Epithelial cell of prostate (primary cell): Measurements from ENCODE around the gene PRMT2.
A peak's percentile ranks its signal among the peaks of the same experiment; 100 is the strongest.

ENCODE experiments used
- DNase-seq: peaks from one replicate; pipeline ENCODE4 v3.0.0-alpha.2; 2011; ENCODE audit warnings: low read depth, low spot score
- H3K27ac ChIP-seq: fragments of 450-650 bp; 2 replicates; pipeline ENCODE4 v1.5.1; 2017; ENCODE audit warnings: mild to moderate bottlenecking

The PRMT2 gene

DNA sequence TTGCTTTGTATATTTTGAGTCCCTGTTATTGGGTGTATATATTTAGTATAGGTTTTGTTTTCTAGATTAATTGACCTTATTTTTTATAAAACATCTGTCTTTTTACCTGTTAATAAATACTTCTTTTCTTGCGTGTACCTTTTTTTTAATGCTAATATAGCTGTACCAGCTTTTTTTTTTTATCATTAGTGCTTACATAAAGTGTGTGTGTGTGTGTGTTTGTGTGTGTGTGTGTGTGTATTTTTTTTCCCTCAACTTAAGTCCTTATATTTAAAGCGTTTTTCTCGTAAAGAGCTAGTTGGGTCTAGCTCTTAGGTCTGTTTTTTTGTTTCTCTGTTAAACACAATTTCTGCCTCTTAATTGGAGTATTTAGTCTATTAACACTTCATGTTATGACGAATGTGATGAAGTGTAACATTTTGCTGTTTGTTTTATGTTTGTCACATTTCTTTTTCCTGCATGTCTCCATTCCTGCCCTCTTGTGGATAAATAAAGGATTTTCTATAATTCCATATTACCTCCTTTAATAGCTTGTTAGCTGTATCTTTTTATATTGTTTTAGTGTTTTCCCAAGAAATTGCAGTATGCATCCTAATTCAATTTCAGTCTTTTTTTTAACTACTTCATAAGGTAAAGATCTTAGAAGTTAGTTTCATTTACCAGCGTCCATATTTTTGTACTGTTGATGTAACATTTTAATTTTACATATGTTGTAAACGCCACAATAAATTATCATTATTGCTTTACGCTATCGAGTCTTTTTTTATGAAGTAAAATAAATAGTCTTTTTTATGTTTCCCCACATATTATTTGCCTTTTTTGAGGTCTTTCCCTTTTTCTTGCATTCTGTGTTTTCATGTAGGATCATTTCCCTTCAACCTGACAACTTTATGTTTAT, 4.3 kb downstream of the PRMT2 start:
- no peak overlapping the region for H3K27ac ChIP-seq
- no peak for DNase-seq

DNA sequence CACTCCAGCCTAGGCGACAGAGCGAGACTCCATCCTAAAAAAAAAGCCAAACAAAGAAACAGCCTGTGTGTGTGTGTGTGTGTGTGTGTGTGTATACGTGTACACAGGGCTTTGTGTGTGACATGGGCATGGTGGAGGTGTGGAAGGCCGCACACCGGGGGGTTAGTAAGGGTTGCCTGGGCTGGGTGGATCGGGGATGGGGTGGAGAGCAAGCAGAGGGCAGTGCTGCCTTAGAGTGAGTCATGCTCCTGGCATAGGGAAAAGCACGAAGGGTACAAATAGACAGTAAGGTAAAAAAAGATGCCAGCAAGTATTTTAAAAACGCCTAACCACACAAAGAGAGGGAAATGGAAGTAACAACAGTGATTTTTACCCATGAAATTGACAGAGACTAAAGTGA, 6.2 kb downstream of the PRMT2 start:
- DNase-seq, result no peak
- no peak overlapping the region for H3K27ac ChIP-seq

DNA sequence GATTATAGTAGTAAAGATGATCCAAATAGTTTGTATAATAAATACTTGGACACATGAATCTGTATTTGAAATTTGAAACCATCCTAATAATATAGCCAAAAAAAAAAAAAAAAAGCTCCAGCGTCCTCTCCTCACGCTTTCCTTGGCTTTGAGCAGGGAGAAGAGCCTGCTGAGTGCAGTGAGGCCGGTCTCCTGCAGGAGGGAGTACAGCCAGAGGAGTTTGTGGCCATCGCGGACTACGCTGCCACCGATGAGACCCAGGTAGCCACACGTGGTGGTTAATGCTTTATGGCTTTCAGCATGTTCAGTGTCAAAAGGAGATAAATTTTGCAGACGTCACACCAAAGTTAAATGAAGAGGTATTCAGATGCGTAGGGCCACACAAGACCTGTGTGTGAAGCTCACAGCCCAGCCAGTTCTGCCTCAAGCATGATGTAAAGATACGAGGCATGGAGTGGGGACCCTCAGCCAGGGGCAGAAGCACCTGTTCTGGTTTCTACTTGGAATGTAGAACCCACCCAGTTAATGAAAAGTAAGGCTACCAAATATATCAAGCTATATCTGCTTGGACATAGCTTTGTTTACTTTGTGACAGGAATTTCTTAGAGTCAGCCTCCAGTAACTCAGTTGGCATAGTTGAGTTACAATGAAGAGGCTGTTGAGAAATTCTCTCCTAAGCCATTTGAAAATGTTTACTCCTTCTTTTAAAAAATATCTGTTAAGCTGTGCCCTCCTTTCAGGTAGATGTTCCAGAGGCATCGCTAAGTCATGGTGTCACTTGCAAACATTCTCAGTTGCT, 8.1 kb downstream of the PRMT2 start:
- no peak overlapping the region for H3K27ac ChIP-seq
- no peak for DNase-seq

DNA sequence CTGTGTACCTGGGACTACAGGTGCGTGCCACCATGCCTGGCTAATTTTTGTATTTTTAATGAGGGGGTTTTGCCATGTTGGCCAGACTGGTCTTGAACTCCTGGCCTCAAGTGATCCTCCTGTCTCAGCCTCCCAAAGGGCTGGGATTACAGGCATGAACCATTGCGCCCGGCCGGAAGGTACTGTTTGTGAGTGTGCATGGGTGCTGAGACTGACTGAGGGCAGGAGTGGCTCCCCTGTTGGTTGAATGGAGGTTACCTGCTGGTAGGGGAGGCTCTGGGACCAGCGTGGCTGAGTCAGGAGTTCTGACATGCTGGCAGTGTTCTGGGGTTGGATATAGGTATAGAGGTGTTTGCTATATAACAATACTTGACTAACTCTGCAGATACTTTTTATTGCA, 10.4 kb downstream of the PRMT2 start:
- no peak for DNase-seq
- no peak overlapping the region for H3K27ac ChIP-seq

DNA sequence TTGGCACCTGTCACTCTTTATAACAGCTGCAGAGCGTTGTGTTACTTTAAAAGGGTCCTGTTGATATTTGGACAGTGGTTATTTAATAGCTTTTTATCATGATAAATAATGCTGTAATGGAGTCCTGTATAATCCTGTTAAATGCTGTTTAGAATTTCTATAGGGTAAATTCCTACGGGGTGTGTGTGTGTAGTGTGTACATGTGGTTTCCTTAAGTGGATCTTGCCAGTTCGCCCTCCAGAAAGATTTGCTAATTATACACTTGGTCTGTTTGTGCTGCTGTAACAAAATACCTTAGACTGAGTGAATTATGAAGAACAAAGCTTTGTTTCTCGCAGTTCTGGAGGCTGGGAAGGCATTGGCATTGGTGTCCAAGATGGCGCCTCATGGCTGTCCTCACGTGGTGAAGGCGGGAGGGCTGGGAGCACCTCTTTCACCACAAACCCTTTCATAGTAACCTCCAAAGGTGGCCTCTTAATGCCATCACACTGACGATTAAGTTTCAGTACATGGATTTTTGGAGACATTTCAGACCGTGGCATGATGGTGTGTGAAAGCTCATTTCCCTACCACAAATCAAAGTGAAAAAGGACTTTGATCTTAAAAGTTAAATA, 11.2 kb downstream of the PRMT2 start:
- no peak for DNase-seq
- H3K27ac ChIP-seq, result no peak overlapping the region

DNA sequence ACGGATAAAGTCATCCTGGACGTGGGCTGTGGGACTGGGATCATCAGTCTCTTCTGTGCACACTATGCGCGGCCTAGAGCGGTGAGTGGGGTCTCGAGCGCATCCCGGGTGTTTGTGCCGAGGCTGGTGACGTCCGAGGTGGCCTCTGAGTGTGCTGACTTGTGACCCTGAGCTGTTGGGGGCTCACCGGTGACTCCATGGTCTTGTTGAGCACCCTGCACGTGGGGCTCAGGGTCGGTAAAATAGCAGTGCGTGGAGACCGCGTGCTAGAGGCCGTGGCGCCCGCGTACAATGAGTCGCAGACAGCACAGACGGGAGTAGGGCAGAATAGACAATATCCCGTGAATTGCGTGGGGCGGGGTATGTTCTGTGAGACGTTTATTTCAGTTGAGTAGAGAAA, 13.1 kb downstream of the PRMT2 start:
- H3K27ac ChIP-seq, result no peak overlapping the region
- DNase-seq, result no peak

DNA sequence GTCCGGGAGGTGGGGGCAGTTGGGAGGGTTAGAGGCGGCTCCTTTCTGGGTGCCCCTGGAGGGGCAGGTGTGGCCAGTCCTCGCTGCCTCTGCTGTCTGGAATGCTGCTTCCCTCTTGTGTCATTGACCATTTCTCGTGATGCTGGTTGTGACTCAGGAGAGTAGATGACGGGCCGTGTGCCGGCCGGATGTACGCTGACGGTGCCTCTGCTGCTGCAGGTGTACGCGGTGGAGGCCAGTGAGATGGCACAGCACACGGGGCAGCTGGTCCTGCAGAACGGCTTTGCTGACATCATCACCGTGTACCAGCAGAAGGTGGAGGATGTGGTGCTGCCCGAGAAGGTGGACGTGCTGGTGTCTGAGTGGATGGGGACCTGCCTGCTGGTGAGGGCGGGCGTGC, 13.9 kb downstream of the PRMT2 start:
- no peak for DNase-seq
- H3K27ac ChIP-seq, result no peak overlapping the region

DNA sequence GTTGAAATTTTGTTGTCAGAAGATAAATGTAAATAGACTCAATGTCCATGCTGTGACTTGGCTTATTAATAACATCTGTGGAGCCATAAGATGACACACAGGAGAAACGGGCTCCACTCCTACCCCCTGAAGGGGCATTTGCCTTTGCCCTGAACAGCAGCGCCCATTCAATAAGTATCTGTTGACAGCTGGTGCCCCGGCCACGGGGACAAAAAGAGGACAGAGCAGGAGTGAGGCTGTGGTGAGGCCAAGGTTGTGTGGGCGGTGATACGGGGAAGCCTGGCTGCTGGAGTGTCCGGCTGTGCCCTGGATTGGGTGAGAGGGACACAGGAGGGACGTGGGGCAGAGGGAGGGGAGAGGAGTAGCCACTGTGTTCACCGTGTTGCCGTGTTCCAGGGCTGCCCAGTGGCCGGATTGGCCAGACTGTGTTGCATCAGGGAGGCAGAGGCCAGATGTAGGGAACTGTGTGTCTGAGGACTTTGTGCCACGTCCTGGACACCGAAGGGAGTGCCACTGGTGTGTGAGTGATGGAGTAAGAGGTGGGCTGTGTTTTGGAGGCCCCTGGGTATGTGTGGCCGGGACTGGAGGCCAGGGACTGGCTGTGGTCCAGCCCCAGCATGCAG, 15.1 kb downstream of the PRMT2 start:
- no peak overlapping the region for H3K27ac ChIP-seq
- DNase-seq, result no peak

DNA sequence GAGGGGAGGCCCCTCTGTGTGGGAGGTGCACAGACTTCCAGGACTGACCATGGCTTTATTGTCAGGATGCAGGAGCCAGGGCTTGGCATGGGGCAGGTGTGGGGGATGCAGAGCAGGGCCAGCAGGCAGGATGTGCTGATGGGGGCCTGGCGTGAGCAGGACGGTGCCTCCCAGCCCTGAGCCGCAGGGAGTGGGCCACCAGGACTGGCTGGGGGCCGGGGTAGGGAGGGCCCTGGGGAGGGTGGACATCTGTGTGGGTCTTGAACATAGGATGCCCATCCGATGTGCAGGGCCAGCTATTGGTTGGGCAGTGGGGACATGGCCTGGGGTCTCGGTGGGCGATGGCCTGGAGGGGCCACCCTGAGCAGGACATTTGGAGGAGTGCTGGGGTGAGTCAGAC, 15.6 kb downstream of the PRMT2 start:
- H3K27ac ChIP-seq, result no peak overlapping the region
- DNase-seq, result no peak

DNA sequence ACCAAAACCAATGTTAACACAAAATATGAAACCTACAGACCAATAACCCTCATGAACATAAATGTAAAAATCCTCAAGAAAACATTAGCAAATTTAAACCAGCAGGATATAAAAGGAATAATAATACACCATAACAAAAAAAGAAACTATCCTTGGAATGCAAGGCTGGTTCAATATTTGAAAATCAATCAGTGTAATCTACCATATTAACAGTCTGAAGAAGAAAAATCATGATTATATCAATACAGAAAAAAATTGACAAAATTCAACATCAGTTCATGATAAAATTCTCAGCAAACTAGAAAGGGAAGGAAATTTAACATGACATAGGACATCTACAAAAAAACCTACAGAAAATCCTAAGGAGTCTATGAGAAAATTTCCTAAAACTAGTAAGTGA, 19.8 kb downstream of the PRMT2 start:
- H3K27ac ChIP-seq, result no peak overlapping the region
- no peak for DNase-seq

DNA sequence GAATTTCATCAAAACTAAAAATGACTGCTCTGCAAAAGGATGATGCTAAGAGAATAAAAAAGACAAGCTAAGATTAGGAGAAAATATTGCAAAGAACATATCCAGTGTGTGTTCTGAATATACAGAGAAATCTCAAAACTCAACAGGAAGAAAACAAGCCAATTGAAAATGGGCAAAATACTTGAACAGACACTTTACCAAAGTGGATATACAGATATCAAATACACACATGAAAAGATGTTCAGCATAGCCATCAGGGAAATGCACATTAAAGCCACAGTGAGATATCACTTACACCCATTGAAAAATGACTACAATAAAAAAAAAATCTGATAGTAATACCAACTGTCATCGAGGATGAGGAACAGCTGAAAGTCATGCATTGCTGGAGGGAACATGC, 21.3 kb downstream of the PRMT2 start:
- DNase-seq, result no peak
- no peak overlapping the region for H3K27ac ChIP-seq

DNA sequence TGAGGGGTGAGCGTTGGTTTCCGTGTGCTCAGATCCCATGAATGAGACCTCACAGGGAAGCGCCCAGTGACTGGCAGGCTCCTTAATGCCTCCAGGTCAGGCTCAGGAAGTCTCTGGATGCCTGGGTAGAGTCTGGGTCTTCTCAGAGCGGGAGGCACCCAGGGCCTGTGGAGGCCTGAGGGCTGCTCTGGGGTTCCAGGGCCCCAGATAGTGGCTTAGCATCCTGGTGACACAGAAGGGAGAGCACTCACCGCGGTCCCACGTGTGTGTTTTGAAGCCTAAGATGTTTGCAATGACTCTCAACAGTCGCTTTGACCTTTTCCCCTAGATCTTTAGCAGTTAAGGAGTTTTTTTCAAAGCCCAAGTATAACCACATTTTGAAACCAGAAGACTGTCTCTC, 25.0 kb downstream of the PRMT2 start:
- no peak for DNase-seq
- H3K27ac ChIP-seq, result no peak overlapping the region

DNA sequence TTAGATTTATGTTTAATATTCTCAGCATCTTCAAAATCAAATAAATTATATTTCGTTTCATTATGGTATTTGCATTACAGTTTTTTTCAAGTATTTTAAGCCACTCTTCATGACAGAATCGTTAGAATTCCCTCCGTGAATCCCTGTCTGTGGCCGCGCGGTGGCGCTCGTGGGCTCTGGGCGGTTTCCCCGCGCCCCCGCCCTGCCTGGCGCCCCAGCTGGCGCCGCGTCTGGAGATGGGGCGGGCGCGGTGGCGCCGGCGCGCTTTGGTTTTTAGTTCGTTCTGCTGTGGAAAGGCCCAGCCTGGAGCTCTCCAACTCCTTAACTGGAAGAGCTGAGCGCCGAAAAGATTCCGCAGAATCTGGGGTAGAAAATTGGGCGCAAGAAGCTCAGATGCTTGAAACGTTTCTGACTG, 25.7 kb downstream of the PRMT2 start:
- no peak overlapping the region for H3K27ac ChIP-seq
- no peak for DNase-seq

DNA sequence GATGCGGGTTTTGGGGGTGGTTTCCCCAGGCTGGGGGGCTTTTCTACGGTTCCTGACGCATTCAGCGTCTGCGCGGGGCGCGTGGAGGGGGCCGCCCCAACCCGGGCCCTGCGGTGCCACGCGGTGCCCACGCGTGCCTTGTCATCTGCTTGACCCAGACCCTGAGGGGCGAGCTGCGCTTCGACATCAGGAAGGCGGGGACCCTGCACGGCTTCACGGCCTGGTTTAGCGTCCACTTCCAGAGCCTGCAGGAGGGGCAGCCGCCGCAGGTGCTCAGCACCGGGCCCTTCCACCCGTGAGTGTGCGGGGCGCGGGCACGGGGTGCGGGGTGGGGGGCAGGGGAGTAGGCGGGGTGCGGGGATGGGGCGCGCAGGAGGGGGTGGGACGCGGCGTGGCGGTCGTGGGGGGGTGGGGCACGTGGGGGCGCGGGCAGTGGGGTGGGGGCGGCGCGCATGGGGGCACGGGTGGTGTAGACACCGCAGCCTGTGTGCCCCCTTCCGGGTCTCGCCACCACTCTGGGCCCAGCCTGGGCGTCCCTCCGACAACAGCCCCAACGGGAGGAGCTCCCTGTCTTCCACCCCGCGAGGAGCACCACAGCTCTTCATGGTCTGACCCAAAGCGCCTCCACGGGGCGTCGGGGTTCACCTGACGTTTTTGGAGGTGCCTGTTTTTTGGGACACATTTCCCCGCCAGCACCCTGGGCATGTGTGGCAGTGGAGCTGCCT, 26.3 kb downstream of the PRMT2 start:
- no peak for DNase-seq
- no peak overlapping the region for H3K27ac ChIP-seq

DNA sequence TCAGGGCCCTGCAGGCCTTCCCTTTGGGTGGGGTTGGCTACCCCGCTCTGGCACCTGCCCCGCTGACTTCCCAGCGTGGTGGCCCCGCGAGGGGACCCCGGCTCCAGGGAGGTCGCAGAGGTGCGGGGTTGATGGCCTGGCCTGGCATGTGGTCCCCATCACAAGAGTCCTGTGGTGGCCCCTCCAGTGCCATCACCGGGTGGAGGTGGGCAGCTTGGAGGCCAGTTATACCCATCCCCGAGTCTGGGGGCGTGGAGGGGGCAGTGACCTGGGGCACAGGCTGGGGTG, 26.8 kb downstream of the PRMT2 start:
- no peak for DNase-seq
- H3K27ac ChIP-seq, result no peak overlapping the region

DNA sequence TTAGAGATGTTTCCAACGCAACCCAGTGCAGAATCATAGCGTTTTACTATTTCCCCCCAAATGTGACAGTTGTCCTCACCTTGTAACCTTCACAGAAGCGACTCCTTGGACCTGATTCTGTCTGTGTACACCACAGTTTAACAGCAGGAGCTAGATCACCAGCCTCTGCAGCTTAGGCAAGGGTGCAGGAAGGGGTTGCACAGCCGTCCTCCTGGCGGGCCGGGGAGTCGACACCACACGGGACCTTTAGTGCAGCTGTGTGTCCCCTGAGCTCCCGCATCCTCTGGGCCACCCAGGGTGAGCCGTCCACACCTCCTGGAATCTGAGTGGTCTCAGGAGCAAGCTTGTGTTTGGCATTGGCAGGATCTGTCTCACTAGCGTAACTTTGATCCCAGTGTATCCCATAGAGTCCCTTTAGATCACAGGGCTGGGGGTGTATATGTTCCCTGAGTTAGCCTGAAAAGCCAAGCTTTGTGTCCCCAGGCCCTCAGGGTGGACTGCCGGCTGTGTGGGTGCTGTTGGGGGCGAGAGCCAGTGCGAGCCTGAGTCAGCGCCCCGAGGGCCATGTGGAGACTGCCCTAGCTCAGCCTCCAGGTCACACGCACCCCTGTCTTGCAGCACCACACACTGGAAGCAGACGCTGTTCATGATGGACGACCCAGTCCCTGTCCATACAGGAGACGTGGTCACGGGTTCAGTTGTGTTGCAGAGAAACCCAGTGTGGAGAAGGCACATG, 27.5 kb downstream of the PRMT2 start:
- DNase-seq, result no peak
- no peak overlapping the region for H3K27ac ChIP-seq

DNA sequence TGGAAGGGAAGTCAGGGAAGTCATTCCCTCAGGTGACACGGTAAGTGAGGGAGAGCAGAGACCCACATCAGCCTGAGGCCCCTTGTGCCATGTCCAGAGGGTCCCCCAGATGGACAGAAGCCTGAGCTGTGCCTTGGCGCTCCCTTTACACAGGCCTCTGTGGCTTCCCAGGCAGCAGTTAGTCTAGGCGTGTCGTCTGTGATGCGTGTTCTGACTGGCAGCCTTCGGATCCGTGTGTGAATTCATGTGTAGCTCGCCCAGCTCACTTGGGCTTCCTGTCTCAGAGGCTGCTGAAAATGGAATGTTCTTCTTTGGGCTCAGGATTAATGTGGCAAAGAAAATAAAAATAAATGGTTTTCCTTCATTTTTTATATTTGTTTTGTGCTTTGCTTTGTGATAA, 28.3 kb downstream of the PRMT2 start:
- peak; percentile 27 for DNase-seq
- peak overlapping the region; percentile 4 for H3K27ac ChIP-seq

DNA sequence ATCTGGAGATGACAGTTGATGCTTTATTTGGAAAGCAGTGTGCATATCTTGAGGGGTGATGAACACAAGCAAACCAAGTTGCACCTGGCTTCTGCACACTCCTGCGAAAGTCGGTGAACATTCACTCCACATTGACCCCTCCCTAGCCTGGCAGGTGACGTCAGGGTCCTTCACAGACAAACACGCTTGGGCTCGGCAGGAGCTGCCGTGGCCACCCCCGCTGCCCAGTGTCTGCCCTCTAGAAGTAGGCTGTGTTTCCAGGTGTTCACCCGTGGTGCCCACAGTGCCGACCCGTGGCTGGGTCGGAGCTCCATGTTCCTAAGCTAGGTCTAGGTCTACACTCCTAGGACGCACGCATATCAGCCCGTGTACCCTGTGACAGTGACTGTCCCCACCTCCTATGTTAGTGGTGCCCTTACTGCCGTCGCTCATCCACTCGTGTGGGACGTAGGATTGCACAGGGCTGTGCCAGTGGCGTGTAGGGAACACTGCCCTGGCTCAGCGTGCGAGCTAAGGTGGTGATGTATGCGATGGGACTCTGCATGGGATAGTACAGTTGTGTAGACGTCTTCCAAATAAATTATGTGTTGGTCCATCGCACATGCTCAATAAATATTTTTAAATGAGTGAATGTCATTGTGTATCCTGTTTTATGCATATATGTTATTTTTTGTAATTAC, 29.0 kb downstream of the PRMT2 start:
- no peak overlapping the region for H3K27ac ChIP-seq
- DNase-seq, result no peak

DNA sequence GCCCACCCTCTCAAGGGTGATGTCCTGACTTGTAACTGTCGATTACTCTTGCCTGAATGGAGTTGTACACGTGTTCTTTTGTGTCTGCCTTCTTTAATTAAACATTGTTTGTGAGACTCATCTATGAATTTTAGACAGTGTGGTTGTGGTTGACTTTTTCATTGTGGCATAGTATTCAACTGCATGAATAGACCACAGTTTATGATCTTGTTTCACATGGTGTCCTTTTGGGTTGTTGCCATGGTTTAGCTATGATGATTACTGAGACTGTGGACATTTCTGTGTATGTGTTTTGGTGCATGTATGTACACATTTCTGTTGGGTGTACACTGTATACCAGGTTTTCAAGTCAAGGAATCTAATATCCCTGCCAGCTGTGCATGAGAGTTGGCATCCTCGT, 30.1 kb downstream of the PRMT2 start:
- no peak overlapping the region for H3K27ac ChIP-seq
- DNase-seq, result no peak
